PC-9 (cell line): Measurements from ENCODE around the gene GPR137. TPM values are rescaled to one million over a fixed set of nuclear protein-coding genes. Genes with fewer than 3 reads are reported as not detected.

ENCODE experiments used
- BruUV-seq: library from RNA; stranded (reverse); fragments of 400-500 nt; replicated peaks from 2 replicates; lab custom pipeline; 2021; lab: Mats Ljungman, UMichigan
- CTCF ChIA-PET: fragments of 300-600 bp; sonication (Branson Sonifier 250); formaldehyde crosslinking; loops from one replicate; lab custom pipeline; 2022; ENCODE audit warnings: antibody characterized with exemption; lab: Charles Lee
- POLR2A ChIA-PET: fragments of 300-600 bp; sonication (Branson Sonifier 250); formaldehyde crosslinking; loops from one replicate; lab custom pipeline; 2022; ENCODE audit warnings: antibody characterized with exemption; ENCODE audit not compliant: unreplicated experiment; lab: Charles Lee
- DNase-seq, 2 experiments: peaks; one replicate each; pipeline versions ENCODE4 v3.0.0 to v3.0.0-alpha.2; 2015 to 2022; ENCODE audit warnings: mixed read lengths in 1 of 2
- H2AFZ ChIP-seq: fragments of 200-600 bp; sonication (generic); 2 replicates; pipeline ENCODE4 v1.8.1; 2017; ENCODE audit warnings: antibody characterized with exemption
- H3F3A ChIP-seq: fragments of 200-600 bp; sonication (generic); 2 replicates; pipeline ENCODE4 v1.8.1; 2017; ENCODE audit warnings: antibody characterized with exemption, mild to moderate bottlenecking, low read depth; ENCODE audit not compliant: insufficient read depth
- H3K27ac ChIP-seq: fragments of 200-600 bp; sonication (generic); 2 replicates; pipeline ENCODE4 v1.6.1; 2016; ENCODE audit warnings: mixed run types
- H3K27me3 ChIP-seq: fragments of 200-600 bp; sonication (generic); 2 replicates; pipeline ENCODE4 v1.6.1; 2016; ENCODE audit warnings: low read depth, mixed run types; ENCODE audit not compliant: insufficient read depth
- H3K36me3 ChIP-seq: fragments of 200-600 bp; sonication (generic); 2 replicates; pipeline ENCODE4 v1.6.1; 2016; ENCODE audit warnings: low read depth, mixed run types
- H3K4me1 ChIP-seq: fragments of 200-600 bp; sonication (generic); replicated peaks from 2 replicates; pipeline ENCODE4 v1.6.1; 2016; ENCODE audit warnings: mixed run types; ENCODE audit not compliant: insufficient read depth
- H3K4me2 ChIP-seq: fragments of 200-600 bp; sonication (generic); 2 replicates; pipeline ENCODE4 v1.6.1; 2017; ENCODE audit warnings: mixed run types
- H3K4me3 ChIP-seq: fragments of 200-600 bp; sonication (generic); 2 replicates; pipeline ENCODE4 v1.6.1; 2016; ENCODE audit warnings: mixed run types
- H3K79me2 ChIP-seq: fragments of 200-600 bp; sonication (generic); 2 replicates; pipeline ENCODE4 v1.6.1; 2017; ENCODE audit warnings: low read depth, mixed run types
- H3K9me2 ChIP-seq: fragments of 200-600 bp; sonication (generic); 2 replicates; pipeline ENCODE4 v1.8.1; 2017; ENCODE audit warnings: mild to moderate bottlenecking; ENCODE audit not compliant: insufficient read depth
- H3K9me3 ChIP-seq: fragments of 200-600 bp; sonication (generic); 2 replicates; pipeline ENCODE4 v1.8.1; 2016; ENCODE audit warnings: low read depth; ENCODE audit not compliant: insufficient read depth
- H4K20me1 ChIP-seq: fragments of 200-600 bp; sonication (generic); 2 replicates; pipeline ENCODE4 v1.8.1; 2017; ENCODE audit not compliant: insufficient read depth
- CTCF ChIP-seq: fragments of 200-600 bp; sonication (generic); conservative IDR thresholded peaks from 2 replicates; pipeline ENCODE4 v1.6.1; 2017; ENCODE audit warnings: mixed run types, antibody characterized with exemption, mild to moderate bottlenecking, moderate library complexity
- EZH2 ChIP-seq: fragments of 200-600 bp; sonication (generic); IDR thresholded peaks from 2 replicates; pipeline ENCODE4 v1.8.0; 2017; ENCODE audit warnings: antibody characterized with exemption, low read depth
- intact Hi-C: fragments of 100-400 bp; cut with micrococcal nuclease; formaldehyde crosslinking; loops from one replicate; pipeline ENCODE4 v1.10.0; 2022; ENCODE audit not compliant: unreplicated experiment
- total RNA-seq: library from RNA; stranded (reverse); gene quantifications from 2 replicates; pipeline ENCODE4 v1.2.3, GENCODE V29; 2021

GPR137 gene
- total RNA-seq, 1 experiment from 2014 or later, result 72.8 TPM

GRCh38 chr11:64269540-64270220 is 16.0 kb upstream of the GPR137 start:
- Histone ChIP-seq H3K4me3 (peak overlapping the region; percentile 63), H3K27ac (peak overlapping the region; percentile 89), H4K20me1 (no peaks in the 10 kb centered on the region), H3K4me2 (peak overlapping the region; percentile 91), H3K4me1 (peaks cover 25% of the 10 kb centered on the region), H3F3A (peaks cover 54% of the 10 kb centered on the region), H3K36me3 (no peaks in the 10 kb centered on the region), H3K79me2 (peaks cover 25% of the 10 kb centered on the region), H3K9me3 (no peaks in the 10 kb centered on the region), H3K27me3 (no peaks in the 10 kb centered on the region), H2AFZ (peak overlapping the region; percentile 78), H3K9me2 (no peaks in the 10 kb centered on the region)
- BruUV-seq, result TSS peak; percentile 59
- intact Hi-C loops, result loop anchor here (1.0 kb wide), 5 partner anchors 16 to 65 kb away; partner anchors contain the start of genes ESRRA, FKBP2 and GPR137
- CTCF ChIA-PET, result interaction anchor here (0.5 to 1.0 kb wide), 5 partner anchors 18 to 1063 kb away, joined by 3 to 6 read pairs (median 5); partner anchors contain the start of gene PRDX5
- POLR2A ChIA-PET, result interaction anchor here (0.5 to 0.7 kb wide), 6 partner anchors 18 to 1542 kb away, joined by 3 to 13 read pairs (median 4); partner anchors contain the start of genes FKBP2, HNRNPUL2 and TRMT112
- DNase-seq, result peak; percentile 99
- TF ChIP-seq EZH2 (no peak), CTCF (peak; percentile 35; the same call in 1 of the 2 replicates)

GRCh38 chr11:64275031-64275800 is 10.4 kb upstream of the GPR137 start:
- CTCF ChIA-PET, result interaction anchor here (1.0 to 1.1 kb wide), 2 partner anchors 29 to 57 kb away, joined by 3 to 5 read pairs; no protein-coding TSS in a partner anchor
- Histone ChIP-seq H3K79me2 (peaks cover 25% of the 10 kb centered on the region), H3K4me3 (no peak overlapping the region), H3K4me2 (no peak overlapping the region), H3K36me3 (no peaks in the 10 kb centered on the region), H3K9me2 (no peaks in the 10 kb centered on the region), H3K4me1 (peaks cover 29% of the 10 kb centered on the region), H3F3A (peaks cover 53% of the 10 kb centered on the region), H3K9me3 (no peaks in the 10 kb centered on the region), H3K27me3 (no peaks in the 10 kb centered on the region), H3K27ac (no peak overlapping the region), H4K20me1 (no peaks in the 10 kb centered on the region), H2AFZ (no peak overlapping the region)
- BruUV-seq, result no TSS peak
- POLR2A ChIA-PET, result interaction anchor here (0.7 kb wide), 1 partner anchor 662 kb away, joined by 18 read pairs; no protein-coding TSS in a partner anchor
- peak in 1 of 2 experiments; percentile 18 for DNase-seq
- TF ChIP-seq CTCF, result no peak
- no peak for TF ChIP-seq EZH2
- intact Hi-C loops, result no loop called here

GRCh38 chr11:64275841-64276240 is 9.8 kb upstream of the GPR137 start:
- Histone ChIP-seq H3K36me3 (no peaks in the 10 kb centered on the region), H3K79me2 (peaks cover 25% of the 10 kb centered on the region), H3K4me2 (no peak overlapping the region), H3K27ac (0 out of 2 replicates have a peak overlapping the region, but pooled peaks have one; percentile 27), H3F3A (peaks cover 49% of the 10 kb centered on the region), H3K9me3 (no peaks in the 10 kb centered on the region), H2AFZ (no peak overlapping the region), H3K4me1 (peaks cover 29% of the 10 kb centered on the region), H3K27me3 (no peaks in the 10 kb centered on the region), H3K4me3 (no peak overlapping the region), H4K20me1 (no peaks in the 10 kb centered on the region), H3K9me2 (no peaks in the 10 kb centered on the region)
- intact Hi-C loops, result loop anchor here (2.0 kb wide), 3 partner anchors 41 to 83 kb away; partner anchors contain the start of genes RPS6KA4 and VEGFB
- POLR2A ChIA-PET, result interaction anchor here (0.7 kb wide), 2 partner anchors 27 to 662 kb away, joined by 7 to 18 read pairs; no protein-coding TSS in a partner anchor
- TF ChIP-seq EZH2 (no peak), CTCF (no peak)
- peak in 1 of 2 experiments; percentile 26 for DNase-seq
- BruUV-seq, result TSS peak; percentile 13
- CTCF ChIA-PET, result interaction anchor here (1.0 to 1.6 kb wide), 3 partner anchors 29 to 56 kb away, joined by 3 to 13 read pairs (median 5); partner anchors contain the start of gene PRDX5
